HG02623 (cell line): ENCODE results near the gene CD37.

Experiments used
- ATAC-seq: cut with Tn5 transposase; IDR thresholded peaks from one replicate; pipeline ENCODE4 v1.9.1; 2021; ENCODE audit warnings: moderate library complexity; ENCODE audit not compliant: unreplicated experiment

The CD37 gene

DNA sequence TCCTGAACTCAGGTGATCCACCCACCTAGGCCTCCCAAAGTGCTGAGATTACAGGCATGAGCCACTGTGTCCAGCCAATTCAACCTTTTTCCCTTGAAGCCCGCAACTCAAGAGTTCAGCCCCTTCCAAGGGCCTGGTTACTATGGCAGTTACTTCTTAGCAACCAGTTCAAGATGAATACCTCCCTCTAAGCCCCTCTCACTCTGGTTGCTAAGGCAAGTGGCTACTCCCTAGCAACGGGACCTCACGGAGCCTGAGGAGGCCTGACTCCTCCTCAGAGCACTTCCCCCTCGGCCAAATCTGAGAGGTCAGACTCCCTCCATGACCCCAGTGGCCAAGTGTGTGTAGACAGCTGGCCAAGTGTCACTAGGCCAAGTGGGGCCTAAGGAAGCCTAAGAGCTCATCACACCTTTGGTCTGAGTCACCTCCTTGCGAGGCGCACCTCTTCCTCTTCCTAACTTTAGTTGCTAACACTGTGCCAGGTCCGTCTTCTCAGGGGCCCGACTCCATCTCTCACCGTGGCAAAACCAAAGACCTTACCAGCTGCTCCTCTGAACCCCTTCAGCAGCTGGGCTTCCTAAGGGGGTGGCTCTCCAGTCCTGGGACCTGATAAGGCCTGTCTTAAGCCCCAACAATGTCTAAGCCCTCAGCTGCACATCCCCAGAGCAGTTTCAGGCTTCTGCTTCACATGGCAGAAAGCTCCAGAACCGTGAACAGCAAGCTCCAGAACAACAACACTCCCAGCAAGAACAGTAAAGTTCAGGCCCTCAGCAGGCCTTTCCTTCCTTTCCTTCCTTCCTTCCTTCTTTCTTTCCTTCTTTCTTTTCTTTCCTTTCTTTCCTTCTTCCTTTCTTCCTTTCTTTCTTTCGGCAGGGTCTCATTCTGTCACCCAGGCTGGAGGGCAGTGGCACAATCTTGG is 9.6 kb downstream of the CD37 start:
- no peak for ATAC-seq

DNA sequence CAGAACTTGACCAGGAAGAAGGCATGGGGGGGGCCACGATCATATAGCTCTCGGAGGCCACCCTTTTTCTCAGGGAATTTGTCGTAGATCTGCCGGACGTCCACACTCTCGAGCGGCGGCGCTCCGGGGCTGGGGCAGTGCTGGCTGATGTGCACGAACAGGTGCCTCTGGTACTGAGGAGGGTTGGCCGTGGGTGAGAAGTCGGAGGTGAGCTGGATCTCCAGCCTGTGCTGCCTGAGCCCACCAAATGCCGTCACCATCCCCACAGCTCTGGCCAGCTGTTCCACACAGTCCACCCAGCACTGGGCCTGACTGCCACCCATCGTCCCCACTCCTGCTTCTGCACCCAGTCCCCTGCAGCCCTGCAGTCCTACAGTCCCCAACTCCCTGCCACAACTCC is 12.0 kb downstream of the CD37 start:
- ATAC-seq, result no peak

DNA sequence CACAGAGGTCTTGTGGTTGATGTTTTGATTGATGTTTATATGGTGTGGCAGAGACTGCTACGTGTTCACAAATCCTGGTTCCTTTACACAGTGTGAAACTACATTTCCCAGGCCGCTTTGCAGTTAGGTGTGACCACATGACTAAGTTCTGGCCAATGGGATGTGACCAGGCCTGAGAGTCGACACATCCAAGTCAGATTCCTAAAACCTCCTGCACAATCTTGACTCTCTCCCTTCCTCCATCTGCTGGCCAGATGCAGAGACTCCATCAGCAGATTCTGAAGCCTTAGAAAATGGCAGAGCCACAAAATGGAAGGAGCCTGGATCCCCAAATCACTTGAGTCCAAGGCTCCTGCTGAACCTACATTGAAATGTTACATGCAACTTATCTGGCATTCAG is 12.6 kb downstream of the CD37 start:
- ATAC-seq, result no peak

DNA sequence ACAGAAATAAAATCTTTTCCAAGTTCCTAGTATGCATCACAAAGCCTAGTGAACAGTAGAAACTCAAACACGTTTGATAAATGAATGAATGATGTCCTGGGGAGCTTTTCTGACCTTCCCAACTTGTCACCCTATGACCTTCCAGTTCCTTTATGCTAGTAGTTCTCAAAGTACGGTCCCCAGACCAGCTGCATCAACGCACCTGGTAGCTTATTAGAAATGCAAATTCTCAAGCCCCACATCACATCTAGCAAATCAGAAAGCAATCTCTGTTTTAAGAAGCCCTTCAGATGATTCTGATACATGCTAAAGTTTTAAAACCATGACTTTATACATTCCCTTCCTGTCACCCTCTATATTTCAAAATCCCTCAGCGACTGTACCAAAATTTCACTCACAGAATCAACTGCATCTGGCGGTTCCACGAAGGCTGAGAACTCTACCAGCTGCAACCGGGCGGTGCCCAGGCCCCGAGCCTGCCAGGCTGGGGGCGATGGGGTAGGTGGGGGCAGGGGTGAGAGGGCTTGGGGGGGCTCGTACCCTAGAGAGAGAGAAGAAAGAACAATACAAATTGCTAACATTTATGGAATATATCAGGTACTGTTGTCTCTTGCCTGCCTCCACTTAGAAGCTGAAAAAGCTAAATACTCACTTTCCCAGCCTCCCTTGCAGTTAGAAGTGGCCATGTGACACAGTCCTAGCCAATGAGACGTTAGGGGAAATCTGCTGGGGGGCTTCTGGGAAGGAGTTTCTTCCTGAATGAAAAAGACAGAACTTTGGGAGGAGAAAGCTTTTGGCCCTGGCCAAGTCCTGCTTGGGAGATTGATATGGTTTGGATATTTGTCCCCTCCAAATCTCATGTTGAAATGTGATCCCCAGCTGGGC is 13.3 kb downstream of the CD37 start:
- no peak for ATAC-seq

DNA sequence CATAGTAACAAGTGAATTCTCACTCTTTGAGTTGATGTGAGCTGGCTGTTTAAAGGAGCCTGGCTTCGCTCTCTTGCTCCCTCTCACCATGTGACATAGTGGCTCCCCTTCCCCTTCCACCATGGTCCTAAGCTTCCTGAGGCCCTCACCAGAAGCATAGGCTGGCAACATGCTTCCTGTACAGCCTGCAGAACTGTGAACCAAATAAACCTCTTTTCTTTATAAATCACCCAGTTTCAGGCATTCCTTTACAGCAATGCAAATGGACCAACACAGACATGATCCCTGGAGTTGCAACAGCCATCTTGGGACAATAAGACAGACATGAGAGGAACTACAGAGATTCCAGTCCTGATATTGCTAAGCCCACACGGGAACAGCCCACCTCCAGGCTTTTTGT is 14.4 kb downstream of the CD37 start:
- ATAC-seq, result no peak

DNA sequence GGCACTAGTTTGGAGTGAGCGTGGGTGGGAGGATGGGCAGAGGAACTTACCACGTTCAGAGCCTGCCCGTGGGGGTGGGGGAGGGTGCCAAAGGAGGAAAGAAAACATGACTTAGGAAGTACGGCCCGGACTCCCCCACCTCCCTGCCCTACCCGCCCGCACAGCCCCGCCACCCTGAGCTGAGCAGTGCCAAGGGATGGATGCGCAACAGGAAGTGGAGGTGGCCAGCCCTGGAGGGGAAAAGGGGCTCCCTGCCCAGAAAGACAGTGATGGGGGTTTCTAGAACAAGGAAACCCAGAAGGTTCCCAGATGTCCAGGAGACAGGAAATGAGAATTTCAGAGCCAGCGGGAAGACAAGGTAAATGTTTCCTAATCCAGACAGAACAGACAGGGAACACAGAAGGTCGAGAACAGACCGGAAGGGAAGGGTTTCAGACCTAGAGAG is 20.7 kb downstream of the CD37 start:
- ATAC-seq, result no peak

DNA sequence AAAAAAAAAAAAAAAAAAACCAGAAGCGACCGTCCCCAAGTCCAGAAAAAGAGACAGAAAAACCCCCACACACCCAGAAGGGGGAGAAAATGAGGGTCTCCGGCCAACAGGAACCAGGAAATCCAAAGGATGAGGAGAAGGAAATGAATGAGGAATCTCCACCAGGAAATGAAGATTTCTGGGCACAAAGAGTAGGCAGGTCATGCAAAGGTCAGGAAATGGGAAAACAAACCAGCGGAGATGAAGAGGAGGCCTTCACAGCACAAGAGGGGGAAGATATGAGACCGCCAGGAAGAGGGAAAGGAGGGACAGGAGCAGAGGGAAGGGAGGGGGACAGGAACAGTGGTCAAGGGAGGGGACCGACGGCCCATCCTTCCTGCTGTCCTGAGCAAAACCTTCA is 21.2 kb downstream of the CD37 start:
- no peak for ATAC-seq

DNA sequence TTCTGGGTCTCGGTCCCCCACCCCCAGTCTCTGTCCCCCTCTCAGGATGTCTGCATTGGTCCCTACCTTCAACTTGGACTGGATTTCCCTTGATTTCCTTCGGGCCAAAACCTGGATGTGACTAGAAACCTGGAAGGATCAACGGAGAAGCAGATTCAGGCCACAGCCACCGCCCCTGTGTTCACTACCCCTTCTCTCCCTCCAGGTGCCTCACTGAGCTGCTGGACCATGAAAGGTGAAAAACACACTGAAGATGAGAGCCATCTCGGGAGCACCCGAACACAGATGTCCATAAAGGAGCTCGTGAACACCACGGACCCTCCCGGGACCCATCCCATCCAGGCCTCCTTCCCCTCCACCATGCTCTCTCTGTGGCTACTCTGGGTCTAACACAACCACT is 22.0 kb downstream of the CD37 start:
- ATAC-seq, result no peak

DNA sequence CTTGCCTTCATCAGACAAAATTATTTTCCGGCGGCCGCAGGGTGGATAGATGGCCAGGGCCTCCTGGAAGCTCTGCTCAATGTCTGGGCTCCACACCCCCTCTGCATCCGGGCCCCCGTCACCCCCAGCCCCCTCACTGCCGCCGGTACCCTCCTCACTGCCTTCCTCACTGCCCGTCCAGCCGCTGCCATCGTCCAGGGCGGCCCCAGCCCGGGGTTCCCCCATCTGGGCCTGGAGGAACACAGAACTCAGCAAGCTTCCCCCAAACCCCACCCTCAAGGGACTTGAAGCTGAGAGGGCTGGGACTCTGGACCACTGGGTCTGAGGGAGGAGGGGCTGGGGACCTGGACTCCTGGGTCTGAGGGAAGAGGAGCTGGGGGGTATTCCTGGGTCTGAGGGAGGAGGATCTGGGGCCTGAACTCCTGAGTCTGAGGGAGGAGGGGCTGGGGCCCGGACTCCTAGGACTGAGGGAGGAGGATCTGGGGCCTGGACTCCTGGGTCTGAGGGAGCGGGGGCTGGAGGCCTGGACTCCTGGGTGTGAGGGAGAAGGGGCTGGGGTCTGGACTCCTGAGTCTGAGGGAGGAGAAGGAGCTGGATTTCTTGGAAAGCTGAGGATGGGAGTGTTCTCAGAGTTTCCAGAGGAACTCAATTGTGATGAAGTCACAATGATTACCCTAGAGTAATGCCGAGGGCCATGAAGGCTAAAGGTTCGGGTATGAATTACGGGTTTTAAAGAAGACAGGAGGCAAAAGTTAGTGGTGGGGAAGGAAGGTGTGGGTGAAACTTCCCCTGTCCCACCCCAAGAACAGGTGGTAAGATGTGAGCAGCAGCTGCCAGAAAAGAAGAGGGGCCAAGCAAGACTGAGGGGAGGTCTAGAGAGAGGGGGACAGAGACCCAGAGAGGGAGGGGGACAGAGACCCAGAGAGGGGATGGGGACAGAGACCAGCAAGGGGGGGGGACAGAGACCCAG is 24.9 kb downstream of the CD37 start:
- no peak for ATAC-seq

DNA sequence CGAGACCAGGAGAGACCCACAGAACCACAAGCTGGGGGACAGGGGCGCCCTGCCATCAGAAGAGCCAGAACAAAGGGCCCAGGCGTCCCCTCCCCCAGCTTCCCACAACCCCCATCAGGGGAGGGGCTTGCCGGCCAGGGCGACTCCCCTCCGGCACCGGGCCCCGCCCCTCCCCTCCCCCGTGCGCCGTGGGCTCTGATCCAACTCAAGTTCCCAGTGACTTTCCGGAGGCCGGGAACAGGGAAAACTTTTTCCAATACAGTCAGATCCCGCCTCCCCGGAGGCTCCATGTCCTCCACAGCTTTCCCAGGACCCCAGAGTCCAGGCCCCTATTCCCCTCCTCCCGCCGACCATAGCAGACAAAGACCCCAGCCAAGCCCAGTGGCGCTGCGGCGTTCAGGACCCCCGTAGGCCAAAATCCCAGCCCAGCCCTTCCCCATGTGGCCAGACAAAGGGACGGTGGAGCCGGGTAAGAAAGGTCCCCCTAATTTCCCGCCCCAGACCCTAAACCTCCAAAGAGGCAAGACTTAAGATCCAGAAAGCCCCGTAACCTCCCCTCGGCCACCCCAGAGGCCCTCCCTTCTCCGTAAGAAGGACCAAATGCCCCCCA is 26.3 kb downstream of the CD37 start:
- no peak for ATAC-seq

DNA sequence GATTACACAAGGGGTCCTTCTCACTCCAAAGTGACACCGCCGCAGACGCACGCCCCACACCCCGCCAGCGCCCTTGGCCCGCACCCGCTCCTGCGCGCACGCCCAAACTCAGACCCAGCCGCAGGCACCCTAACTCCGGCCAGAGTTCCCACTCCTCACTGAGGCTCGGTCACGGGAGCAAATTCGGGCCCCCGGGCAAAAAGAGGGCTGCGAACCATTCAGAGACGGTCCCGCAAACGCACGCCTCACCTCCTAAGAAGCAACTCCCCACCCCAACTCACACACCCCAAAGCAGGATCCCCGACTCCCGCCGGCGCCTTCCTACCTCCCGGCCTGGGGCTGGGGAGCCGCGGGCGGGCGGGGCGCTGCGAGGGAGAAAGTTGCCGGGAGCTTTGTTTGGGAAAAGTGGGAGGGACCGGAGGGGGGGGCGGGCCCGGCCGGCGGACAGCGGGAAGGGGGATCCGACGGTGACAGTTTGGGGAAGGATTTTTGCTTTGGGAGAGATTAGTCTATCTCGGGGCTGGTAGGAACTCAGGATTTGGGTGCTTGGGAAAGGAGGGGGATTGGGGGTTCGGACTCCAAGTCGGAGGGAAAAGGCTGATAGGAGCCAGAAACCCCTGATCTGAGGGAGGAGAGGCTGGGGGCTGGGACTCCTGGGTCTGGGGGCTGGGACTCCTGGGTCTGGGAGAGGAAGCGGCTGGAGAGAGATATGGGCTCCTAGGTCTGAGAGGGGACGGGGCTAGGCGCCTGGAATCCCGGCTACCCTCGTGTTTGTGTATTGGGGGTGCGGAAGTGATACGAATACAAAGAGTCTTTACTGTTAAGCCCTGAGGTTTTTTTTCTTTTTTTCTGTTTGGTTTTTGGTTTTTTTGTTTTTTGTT is 27.1 kb downstream of the CD37 start, which contains the start of gene TEAD2:
Gene TEAD2 (minus strand): TSS at position 369 of the 881 bp plus-strand sequence. CDS start 2,341 bp downstream, outside the sequence.
- no peak for ATAC-seq

DNA sequence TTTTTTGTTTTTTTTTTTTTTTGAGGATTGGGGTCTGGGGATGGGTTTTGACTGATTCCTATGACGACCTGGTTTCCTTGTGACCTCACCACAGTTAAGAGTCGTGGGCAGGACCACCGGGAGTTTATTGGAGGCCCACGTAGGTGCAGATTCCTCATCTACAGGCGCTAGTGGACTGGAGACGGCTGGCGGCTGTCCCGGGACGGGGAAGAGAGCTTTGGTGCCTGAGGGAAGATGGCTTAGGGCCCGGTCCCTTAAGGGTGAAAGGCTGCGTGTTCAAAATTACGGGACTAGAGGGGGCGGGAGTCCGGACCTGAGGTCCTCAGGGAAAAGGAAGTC is 27.7 kb downstream of the CD37 start:
- no peak for ATAC-seq

DNA sequence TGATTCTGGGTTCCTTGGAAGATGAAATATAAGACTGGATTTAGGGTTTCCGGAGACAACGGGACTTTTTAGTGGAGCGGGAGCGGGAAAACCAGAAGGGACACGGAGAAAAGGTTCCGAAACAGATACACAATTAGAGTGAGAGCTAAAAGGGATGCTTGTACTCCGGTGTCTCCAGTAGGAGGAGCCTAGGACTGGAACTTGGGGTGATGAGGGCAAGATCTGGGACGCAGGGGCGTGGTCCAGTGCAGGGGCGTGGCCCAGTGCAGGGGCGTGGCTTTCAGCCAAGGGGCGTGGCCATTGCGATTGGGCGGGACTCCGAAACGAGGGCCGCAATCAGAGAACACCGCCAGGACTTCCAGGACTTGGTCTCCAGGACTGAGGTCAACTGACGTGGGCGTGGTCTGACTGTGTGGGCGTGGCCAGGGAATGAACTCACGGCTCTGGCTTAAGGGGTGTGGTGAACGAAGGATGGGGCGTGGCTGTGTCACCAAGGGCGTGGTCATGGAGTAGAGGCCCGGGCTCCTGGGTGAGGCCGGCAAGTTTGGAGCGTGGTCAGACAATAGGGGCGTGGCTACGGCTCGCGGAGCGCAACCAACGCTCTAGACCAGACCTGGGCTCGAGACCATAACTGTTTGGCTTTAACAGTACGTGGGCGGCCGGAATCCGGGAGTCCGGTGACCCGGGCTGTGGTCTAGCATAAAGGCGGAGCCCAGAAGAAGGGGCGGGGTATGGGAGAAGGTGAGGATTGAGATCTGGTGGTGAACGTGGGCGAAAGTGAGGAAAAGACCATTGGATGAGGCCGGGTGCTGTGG is 28.3 kb downstream of the CD37 start, which contains the start of gene DKKL1:
Gene DKKL1 (plus strand): TSS at position 610 of the 815 bp plus-strand sequence. CDS start 122 bp downstream, at position 732.
- ATAC-seq, result no peak

DNA sequence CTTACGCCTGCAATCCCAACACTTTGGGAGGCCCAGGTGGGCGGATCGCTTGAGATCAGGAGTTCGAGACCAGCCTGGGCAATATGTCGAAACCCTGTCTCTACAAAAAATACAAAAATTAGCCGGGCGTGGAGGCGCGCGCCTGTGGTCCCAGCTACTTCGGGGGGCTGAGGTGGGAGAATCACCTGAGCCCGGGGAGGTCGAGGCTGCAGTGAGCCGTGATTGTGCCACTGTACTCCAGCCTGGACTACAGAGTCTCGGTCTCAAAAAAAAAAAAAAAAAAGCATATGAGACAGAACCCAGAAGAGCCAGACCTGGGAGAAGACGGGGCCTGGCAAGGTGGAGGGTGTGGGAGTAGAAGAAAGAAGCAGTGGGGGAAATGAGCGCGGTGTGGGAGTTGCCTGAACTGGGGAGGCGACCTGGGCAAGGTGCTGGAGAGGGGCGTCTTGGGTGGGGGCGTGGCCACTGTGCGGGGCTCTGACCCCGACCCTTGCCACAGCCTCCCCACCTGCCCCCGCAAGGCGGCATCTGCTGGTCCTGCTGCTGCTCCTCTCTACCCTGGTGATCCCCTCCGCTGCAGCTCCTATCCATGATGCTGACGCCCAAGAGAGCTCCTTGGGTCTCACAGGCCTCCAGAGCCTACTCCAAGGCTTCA is 29.0 kb downstream of the CD37 start:
- ATAC-seq, result no peak

DNA sequence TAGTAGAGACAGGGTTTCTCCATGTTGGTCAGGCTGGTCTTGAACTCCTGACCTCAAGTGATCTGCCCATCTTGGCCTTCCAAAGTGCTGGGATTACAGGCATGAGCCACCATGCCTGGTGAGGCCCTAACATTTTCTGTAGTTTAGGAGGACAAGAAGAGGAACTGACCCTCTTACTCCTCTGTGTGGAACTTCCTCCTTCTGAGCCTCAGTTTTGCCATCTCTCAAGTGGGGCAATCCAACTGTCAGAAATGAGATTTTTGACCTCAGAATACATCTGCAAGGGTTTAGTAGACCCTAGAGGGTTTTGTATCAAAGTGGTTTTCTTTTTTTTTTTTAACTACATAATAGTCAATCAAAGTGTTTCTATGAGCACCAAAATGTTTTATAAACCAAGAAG is 30.9 kb downstream of the CD37 start:
- no peak for ATAC-seq

DNA sequence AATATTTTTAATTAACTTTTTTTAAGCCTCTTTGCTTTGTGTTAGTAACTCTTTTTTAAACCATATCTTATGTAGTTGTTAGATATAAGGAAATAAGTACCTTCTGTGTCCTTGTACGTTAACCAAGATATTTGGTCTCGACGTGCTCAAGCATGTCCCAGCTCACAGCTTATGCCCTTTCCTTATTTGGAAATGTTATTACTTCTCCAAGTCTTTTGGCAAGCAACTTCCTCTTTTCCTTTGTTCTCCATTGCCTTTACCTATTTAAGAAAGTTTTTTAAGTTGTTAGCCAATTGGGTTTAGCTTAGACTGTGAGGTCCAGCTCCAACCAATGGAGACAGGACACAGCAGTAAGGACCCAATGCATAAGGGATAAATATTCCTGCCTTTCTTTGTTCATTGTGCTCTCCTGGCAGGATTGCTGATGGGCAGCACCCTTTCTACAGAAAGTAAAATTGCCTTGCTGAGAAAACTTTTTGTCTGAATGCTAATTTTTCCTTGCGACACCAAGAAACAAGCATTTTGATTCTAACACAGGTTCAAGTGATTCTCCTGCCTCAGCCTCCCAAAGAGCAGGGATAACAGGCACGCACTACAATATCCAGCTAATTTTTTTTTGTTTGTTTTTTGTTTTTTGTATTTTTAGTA is 33.6 kb downstream of the CD37 start:
- ATAC-seq, result no peak

DNA sequence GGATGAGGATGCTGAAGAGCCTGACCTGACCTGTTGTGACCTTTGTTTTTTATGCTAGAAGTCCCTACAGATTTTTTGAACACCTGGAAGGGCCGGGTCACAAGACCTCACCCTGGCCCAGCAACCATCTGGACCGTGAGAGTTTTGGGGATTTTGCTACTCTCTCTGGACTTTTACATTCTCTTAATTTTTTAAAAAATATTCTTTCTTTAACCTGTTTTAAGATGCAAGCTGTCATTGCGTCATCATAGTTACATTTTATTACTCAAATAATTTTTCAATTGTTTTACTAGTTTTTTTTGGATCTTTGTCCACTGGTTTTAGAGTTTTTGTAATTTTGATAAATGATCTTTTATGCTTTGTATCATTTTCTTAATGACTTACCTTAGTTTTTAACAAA is 36.0 kb downstream of the CD37 start:
- no peak for ATAC-seq
